Transverse colon (tissue), 4 donors: Measurements from ENCODE around the gene TMTC1. TPM values are rescaled to one million over a fixed set of nuclear protein-coding genes. Genes with fewer than 3 reads are reported as not detected.

Source experiments
- DNase-seq: peaks from one replicate; pipeline ENCODE4 v3.0.0-alpha.2; 2019
- H3K27ac ChIP-seq, 4 donors: fragments of 200-600 bp; sonication (generic); 2 replicates each; pipeline ENCODE4 v1.5.1; 2016 to 2018; ENCODE audit warnings: inconsistent platforms in 4 of 4
- H3K27me3 ChIP-seq: fragments of 200-600 bp; sonication (generic); 2 replicates; pipeline ENCODE4 v1.5.1; 2017; ENCODE audit warnings: inconsistent platforms
- H3K36me3 ChIP-seq, 4 donors: fragments of 200-600 bp; sonication (generic); 2 replicates each; pipeline ENCODE4 v1.5.1; 2017 to 2019; ENCODE audit warnings: inconsistent platforms in 4 of 4
- H3K4me1 ChIP-seq, 4 donors: fragments of 200-600 bp; sonication (generic); 2 replicates each; pipeline ENCODE4 v1.5.1; 2017 to 2020; ENCODE audit warnings: inconsistent platforms in 4 of 4
- H3K4me3 ChIP-seq, 4 donors: fragments of 200-600 bp; sonication (generic); 1 replicate in 1 of 4; 2 replicates in 3 of 4; pipeline versions ENCODE4 v1.5.1 to v1.6.1; 2017 to 2019; ENCODE audit warnings: inconsistent platforms in 4 of 4
- H3K9me3 ChIP-seq, 2 donors: fragments of 200-600 bp; sonication (generic); 2 replicates each; pipeline ENCODE4 v1.5.1; 2017 to 2019; ENCODE audit warnings: inconsistent platforms in 2 of 2
- EP300 ChIP-seq: sonication (generic); formaldehyde crosslinking; IDR thresholded peaks from one replicate; pipeline ENCODE4 v1.6.1; 2017; ENCODE audit warnings: antibody characterized with exemption, low read depth
- POLR2A ChIP-seq: fragments of 450-650 bp; IDR thresholded peaks from one replicate; pipeline ENCODE4 v1.6.1; 2016; ENCODE audit warnings: antibody characterized with exemption, mild to moderate bottlenecking, moderate library complexity
- POLR2AphosphoS5 ChIP-seq, 3 donors: sonication (generic); formaldehyde crosslinking; IDR thresholded peaks; one replicate each; pipeline ENCODE4 v1.6.1; 2016; ENCODE audit warnings: antibody characterized with exemption in 3 of 3
- WGBS, 2 donors: methylation state at CpG; one replicate each; pipeline ENCODE4 v1.1.5; 2018; ENCODE audit warnings: low coverage in 1 of 2; 5-methylcytosine and 5-hydroxymethylcytosine counted together
- in situ Hi-C, 4 donors: fragments of 200-750 bp; cut with MboI; loops; one replicate each; pipeline versions ENCODE4 v1.15.0 to v1.15.1; 2017; ENCODE audit warnings: low sequenced_read_pairs in 3 of 4, low pct_ligation_motif_present in 1 of 4, low pct_unique_long_range_greater_than_20kb in 1 of 4
- intact Hi-C: fragments of 100-400 bp; cut with DNase I; formaldehyde crosslinking; loops from one replicate; pipeline ENCODE4 v1.15.1; 2023; ENCODE audit warnings: low total_unique reads
- total RNA-seq, 4 donors: library from RNA; depleted of rRNA; stranded (reverse); fragments of >200 nt; gene quantifications; one replicate each; pipeline ENCODE4 v1.1.0, GENCODE V29; 2016
- TF ChIP-seq, protein P1 (sequence below), 5 experiments: fragments of 200-600 bp in 3 of 5; fragments of 450-650 bp in 2 of 5; sonication (generic) in 3 of 5; IDR thresholded peaks; 1 replicate in 2 of 5; 2 replicates in 3 of 5; pipeline ENCODE4 v1.5.1; 2016 to 2017; ENCODE audit warnings: antibody characterized with exemption in 5 of 5, inconsistent platforms in 3 of 5, mild to moderate bottlenecking in 2 of 5, moderate library complexity in 1 of 5

Gene TMTC1
- total RNA-seq, 4 donors from 2014 or later, result 10.2 to 26.9 (median 16.9) TPM

GRCh38 chr12:29622251-29622650, 161.5 kb downstream of the TMTC1 start:
- H3K27me3 ChIP-seq, result no peaks in the 10 kb centered on the region
- no peaks in the 10 kb centered on the region for H3K36me3 ChIP-seq
- no peak overlapping the region for H3K27ac ChIP-seq
- in situ Hi-C loops, result no loop called here
- TF ChIP-seq POLR2A, result no peak
- TF ChIP-seq POLR2AphosphoS5 (IDR thresholded peaks at IDR 0.05), result no peak
- TF ChIP-seq EP300, result no peak
- TF ChIP-seq, protein P1, sequence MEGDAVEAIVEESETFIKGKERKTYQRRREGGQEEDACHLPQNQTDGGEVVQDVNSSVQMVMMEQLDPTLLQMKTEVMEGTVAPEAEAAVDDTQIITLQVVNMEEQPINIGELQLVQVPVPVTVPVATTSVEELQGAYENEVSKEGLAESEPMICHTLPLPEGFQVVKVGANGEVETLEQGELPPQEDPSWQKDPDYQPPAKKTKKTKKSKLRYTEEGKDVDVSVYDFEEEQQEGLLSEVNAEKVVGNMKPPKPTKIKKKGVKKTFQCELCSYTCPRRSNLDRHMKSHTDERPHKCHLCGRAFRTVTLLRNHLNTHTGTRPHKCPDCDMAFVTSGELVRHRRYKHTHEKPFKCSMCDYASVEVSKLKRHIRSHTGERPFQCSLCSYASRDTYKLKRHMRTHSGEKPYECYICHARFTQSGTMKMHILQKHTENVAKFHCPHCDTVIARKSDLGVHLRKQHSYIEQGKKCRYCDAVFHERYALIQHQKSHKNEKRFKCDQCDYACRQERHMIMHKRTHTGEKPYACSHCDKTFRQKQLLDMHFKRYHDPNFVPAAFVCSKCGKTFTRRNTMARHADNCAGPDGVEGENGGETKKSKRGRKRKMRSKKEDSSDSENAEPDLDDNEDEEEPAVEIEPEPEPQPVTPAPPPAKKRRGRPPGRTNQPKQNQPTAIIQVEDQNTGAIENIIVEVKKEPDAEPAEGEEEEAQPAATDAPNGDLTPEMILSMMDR (IDR thresholded peaks at IDR 0.05), result no peak
- no peaks in the 10 kb centered on the region for H3K9me3 ChIP-seq
- H3K4me1 ChIP-seq, result peaks cover 0 to 16% (median 10%) of the 10 kb centered on the region in 4 donors
- DNase-seq, result no peak
- H3K4me3 ChIP-seq, result no peak overlapping the region
- intact Hi-C loops, result no loop called here
- WGBS, 2 donors, result 45 to 59% methylated on average over 1 of the region's 1 CpG

DNA sequence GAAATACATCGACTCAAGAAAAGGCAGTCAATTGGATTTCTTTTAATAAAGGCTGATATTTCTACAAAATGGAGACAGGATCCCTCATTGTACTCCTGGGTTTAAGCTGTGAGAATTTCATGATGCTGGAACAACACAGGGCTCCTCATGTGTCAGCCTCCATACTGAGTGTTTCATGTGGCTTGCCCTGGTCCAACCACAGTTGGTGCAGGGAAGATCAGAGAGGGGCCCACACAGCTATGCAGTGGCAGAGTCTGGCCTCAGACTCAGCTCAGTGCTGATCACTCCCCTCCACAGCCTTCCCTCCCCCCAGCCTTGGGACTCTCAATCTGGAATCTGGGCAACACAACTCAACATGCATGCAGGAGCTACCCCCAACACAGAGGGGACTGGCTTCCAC, 163.7 kb downstream of the TMTC1 start:
- DNase-seq, result no peak
- H3K27ac ChIP-seq, result no peak overlapping the region
- no peaks in the 10 kb centered on the region for H3K36me3 ChIP-seq
- 91% methylated on average over 1 of the region's 1 CpG; no CpG with 5 or more reads in 1 of the 2 donors for WGBS, 2 donors
- peaks cover 0 to 4% (median 3%) of the 10 kb centered on the region in 4 donors for H3K4me1 ChIP-seq
- TF ChIP-seq POLR2A (no peak), EP300 (no peak), POLR2AphosphoS5 (IDR thresholded peaks at IDR 0.05) (no peak)
- TF ChIP-seq, protein P1 (IDR thresholded peaks at IDR 0.05), result no peak
- intact Hi-C loops (no loop called here), in situ Hi-C loops (no loop called here)
- H3K9me3 ChIP-seq, result no peaks in the 10 kb centered on the region
- H3K4me3 ChIP-seq, result no peak overlapping the region
- H3K27me3 ChIP-seq, result no peaks in the 10 kb centered on the region

DNA sequence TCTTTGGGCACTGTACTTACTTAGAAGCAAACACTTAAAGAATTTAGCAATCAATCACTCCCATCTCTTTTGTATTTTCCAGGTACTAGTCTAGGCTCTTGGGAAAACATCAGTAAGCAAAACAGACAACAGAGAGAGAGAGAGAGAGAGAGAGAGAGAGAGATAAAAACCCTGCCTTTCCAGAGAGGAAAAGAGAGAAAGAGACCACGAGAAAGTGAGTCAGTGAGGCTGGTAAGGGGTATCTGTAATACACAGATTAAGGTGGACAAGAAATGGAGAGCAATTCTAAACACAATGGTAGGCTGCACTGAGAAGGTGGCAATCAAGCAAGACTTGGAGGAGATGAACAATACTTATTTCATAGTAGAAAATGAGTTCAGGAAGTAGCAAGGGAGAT, 166.3 kb downstream of the TMTC1 start:
- in situ Hi-C loops (no loop called here), intact Hi-C loops (no loop called here)
- Histone ChIP-seq H3K36me3 (no peaks in the 10 kb centered on the region), H3K27me3 (no peaks in the 10 kb centered on the region), H3K4me1 (no peaks in the 10 kb centered on the region), H3K4me3 (no peak overlapping the region), H3K27ac (no peak overlapping the region), H3K9me3 (no peaks in the 10 kb centered on the region)
- no peak for DNase-seq
- 56 to 75% methylated on average over 1 of the region's 1 CpG for WGBS, 2 donors
- no peak for TF ChIP-seq EP300
- TF ChIP-seq POLR2AphosphoS5 (IDR thresholded peaks at IDR 0.05), result no peak
- TF ChIP-seq, protein P1 (IDR thresholded peaks at IDR 0.05), result no peak
- TF ChIP-seq POLR2A, result no peak

GRCh38 chr12:29616664-29617406, 166.9 kb downstream of the TMTC1 start:
- DNase-seq, result no peak
- 60 to 67% methylated on average over 5 to 6 of the region's 6 CpGs for WGBS, 2 donors

More at GRCh38 chr12:29616664-29617406, 166.9 kb downstream of the TMTC1 start:
- in situ Hi-C loops (no loop called here), intact Hi-C loops (no loop called here)
- no peaks in the 10 kb centered on the region for H3K9me3 ChIP-seq
- H3K27ac ChIP-seq, result no peak overlapping the region
- no peaks in the 10 kb centered on the region for H3K27me3 ChIP-seq
- H3K4me3 ChIP-seq, result no peak overlapping the region
- H3K4me1 ChIP-seq, result no peaks in the 10 kb centered on the region
- no peaks in the 10 kb centered on the region for H3K36me3 ChIP-seq
- TF ChIP-seq EP300 (no peak), POLR2AphosphoS5 (IDR thresholded peaks at IDR 0.05) (no peak), POLR2A (no peak)
- TF ChIP-seq, protein P1 (IDR thresholded peaks at IDR 0.05), result no peak
